GM12878 (cell line): Measurements from ENCODE around the gene UBR3. TPM values are rescaled to one million over a fixed set of nuclear protein-coding genes. Genes with fewer than 3 reads are reported as not detected.

Experiments used
- BACH1 ChIP-seq: fragments of 450-650 bp; IDR thresholded peaks from 2 replicates; pipeline ENCODE4 v1.6.1; 2017; ENCODE audit warnings: mild to moderate bottlenecking, borderline replicate concordance
- EGR1 ChIP-seq, 2 experiments: IDR thresholded peaks; 1 replicate in 1 of 2; 2 replicates in 1 of 2; pipeline ENCODE4 v1.6.1; 2011 to 2012; ENCODE audit warnings: low read depth in 2 of 2, low read length in 2 of 2, borderline replicate concordance in 1 of 2, mild to moderate bottlenecking in 1 of 2, moderate library complexity in 1 of 2
- MYC ChIP-seq: IDR thresholded peaks from 2 replicates; pipeline ENCODE4 v1.6.1; 2011; ENCODE audit warnings: mild to moderate bottlenecking, low read length, moderate library complexity, inconsistent platforms; ENCODE audit not compliant: insufficient read depth, insufficient replicate concordance, insufficient read length, severe bottlenecking
- POLR2AphosphoS2 ChIP-seq: IDR thresholded peaks from 2 replicates; pipeline ENCODE4 v1.6.1; 2011; ENCODE audit warnings: low read depth, mild to moderate bottlenecking, low read length, improper control_type of control experiment, moderate library complexity
- RB1 ChIP-seq: fragments of 450-650 bp; formaldehyde crosslinking; IDR thresholded peaks from 2 replicates; pipeline ENCODE4 v1.6.1; 2017; ENCODE audit warnings: mild to moderate bottlenecking, borderline replicate concordance
- RELB ChIP-seq: fragments of 450-650 bp; IDR thresholded peaks from 2 replicates; pipeline ENCODE4 v1.6.1; 2017; ENCODE audit warnings: low read depth, mild to moderate bottlenecking, moderate library complexity
- SMAD5 ChIP-seq: IDR thresholded peaks from 2 replicates; pipeline ENCODE4 v1.6.1; 2016; ENCODE audit warnings: antibody characterized with exemption, low read depth
- STAT1 ChIP-seq: fragments of 450-650 bp; conservative IDR thresholded peaks from 2 replicates; pipeline ENCODE4 v1.6.1; 2014; ENCODE audit warnings: antibody characterized with exemption, mild to moderate bottlenecking
- TBL1XR1 ChIP-seq: IDR thresholded peaks from 2 replicates; pipeline ENCODE4 v1.6.1; 2012; ENCODE audit warnings: low read depth, low read length, improper control_type of control experiment
- TCF3 ChIP-seq: IDR thresholded peaks from 2 replicates; pipeline ENCODE4 v1.6.1; 2012; ENCODE audit warnings: low read depth, mild to moderate bottlenecking, low read length, borderline replicate concordance; ENCODE audit not compliant: insufficient read depth
- ZBTB11 ChIP-seq: fragments of 450-650 bp; formaldehyde crosslinking; IDR thresholded peaks from 2 replicates; pipeline ENCODE4 v1.5.0; 2022; ENCODE audit warnings: mild to moderate bottlenecking, missing genetic modification characterization
- ZNF217 ChIP-seq: fragments of 450-650 bp; IDR thresholded peaks from 2 replicates; pipeline ENCODE4 v1.6.1; 2017; ENCODE audit warnings: antibody characterized with exemption, mild to moderate bottlenecking
- ZNF687 ChIP-seq: fragments of 450-650 bp; IDR thresholded peaks from 2 replicates; pipeline ENCODE4 v1.6.1; 2017; ENCODE audit warnings: mild to moderate bottlenecking, moderate library complexity
- polyA plus RNA-seq, 11 experiments: library from polyadenylated mRNA; depleted of rRNA in 4 of 11; unstranded in 6 of 11; stranded (reverse) in 5 of 11; fragments of >200 nt; fragmentation: Nextera tagmentation in 4 of 11; fragmentation: Illumina TruSeq in 1 of 11; extraction: Ambion mirVana in 4 of 11; extraction: Trizol in 1 of 11; gene quantifications; 1 replicate in 1 of 11; 2 replicates in 10 of 11; pipeline versions ENCODE4 v1.2.1 to v1.2.3, GENCODE V29; 2011 to 2016; ENCODE audit warnings: inconsistent platforms in 2 of 11, missing spikeins in 2 of 11, low read depth in 1 of 11
- total RNA-seq, 4 experiments: library from RNA; depleted of rRNA in 3 of 4; stranded (reverse); fragments of >200 nt in 3 of 4; fragmentation: Illumina TruSeq in 1 of 4; extraction: Trizol in 1 of 4; gene quantifications; 2 replicates each; pipeline versions ENCODE4 v1.2.1 to v1.2.3, GENCODE V29; 2013 to 2021
- TF ChIP-seq, protein P1 (sequence below): fragments of 150-350 bp; IDR thresholded peaks from 2 replicates; pipeline ENCODE4 v1.6.1; 2016; ENCODE audit warnings: low read depth, low read length

Gene UBR3
- total and polyA plus RNA-seq, 10 of the 15 experiments (the other 5 are each of a cell fraction or from before 2014, with no cell fraction given), result 3.8 to 22.9 (median 11.2) TPM

- TF ChIP-seq, protein P1, sequence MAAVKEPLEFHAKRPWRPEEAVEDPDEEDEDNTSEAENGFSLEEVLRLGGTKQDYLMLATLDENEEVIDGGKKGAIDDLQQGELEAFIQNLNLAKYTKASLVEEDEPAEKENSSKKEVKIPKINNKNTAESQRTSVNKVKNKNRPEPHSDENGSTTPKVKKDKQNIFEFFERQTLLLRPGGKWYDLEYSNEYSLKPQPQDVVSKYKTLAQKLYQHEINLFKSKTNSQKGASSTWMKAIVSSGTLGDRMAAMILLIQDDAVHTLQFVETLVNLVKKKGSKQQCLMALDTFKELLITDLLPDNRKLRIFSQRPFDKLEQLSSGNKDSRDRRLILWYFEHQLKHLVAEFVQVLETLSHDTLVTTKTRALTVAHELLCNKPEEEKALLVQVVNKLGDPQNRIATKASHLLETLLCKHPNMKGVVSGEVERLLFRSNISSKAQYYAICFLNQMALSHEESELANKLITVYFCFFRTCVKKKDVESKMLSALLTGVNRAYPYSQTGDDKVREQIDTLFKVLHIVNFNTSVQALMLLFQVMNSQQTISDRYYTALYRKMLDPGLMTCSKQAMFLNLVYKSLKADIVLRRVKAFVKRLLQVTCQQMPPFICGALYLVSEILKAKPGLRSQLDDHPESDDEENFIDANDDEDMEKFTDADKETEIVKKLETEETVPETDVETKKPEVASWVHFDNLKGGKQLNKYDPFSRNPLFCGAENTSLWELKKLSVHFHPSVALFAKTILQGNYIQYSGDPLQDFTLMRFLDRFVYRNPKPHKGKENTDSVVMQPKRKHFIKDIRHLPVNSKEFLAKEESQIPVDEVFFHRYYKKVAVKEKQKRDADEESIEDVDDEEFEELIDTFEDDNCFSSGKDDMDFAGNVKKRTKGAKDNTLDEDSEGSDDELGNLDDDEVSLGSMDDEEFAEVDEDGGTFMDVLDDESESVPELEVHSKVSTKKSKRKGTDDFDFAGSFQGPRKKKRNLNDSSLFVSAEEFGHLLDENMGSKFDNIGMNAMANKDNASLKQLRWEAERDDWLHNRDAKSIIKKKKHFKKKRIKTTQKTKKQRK, result no peak
- TF ChIP-seq ZNF217 (peak; percentile 52; the same call in 1 of the 2 replicates), RB1 (peak; percentile 78; the same call in 1 of the 2 replicates), MYC (peak; percentile 75), TCF3 (no peak), ZNF687 (peak; percentile 85; the same call in 1 of the 2 replicates), TBL1XR1 (peak; percentile 13; the same call in 1 of the 2 replicates), STAT1 (peak; percentile 95), POLR2AphosphoS2 (0 out of 2 replicates have a peak, but pooled peaks have one; percentile 32), ZBTB11 (CRISPR knock-in tag) (0 out of 2 replicates have a peak, but pooled peaks have one; percentile 32), RELB (0 out of 2 replicates have a peak, but pooled peaks have one; percentile 16), EGR1 (IDR thresholded peaks at IDR 0.05; ENCODE audit: borderline replicate concordance in 1 of 2, low read depth in 2 of 2, low read length in 2 of 2) (peak in 1 of 2 experiments; percentile 82; a peak in 2 of 3 replicates), BACH1 (peak; percentile 79), SMAD5 (peak; percentile 38; the same call in 1 of the 2 replicates)
These were observed 28.3 kb upstream of the UBR3 start, which contains the start of gene SSB (continued) for GRCh38 chr2:169798718-169799592.
